Activated B cell treated with CpG ODN at 0.5 μM for 24 hours (primary cell): ENCODE measurements around the gene GDF9. TPM values are rescaled to one million over a fixed set of nuclear protein-coding genes. Genes with fewer than 3 reads are reported as not detected.

ENCODE experiments used
- ATAC-seq: fragments of 200-7000 bp; cut with Tn5 transposase; one replicate; pipeline ENCODE4 v1.10.0; 2021; ENCODE audit warnings: low read depth, mild to moderate bottlenecking, moderate library complexity
- CTCF ChIA-PET: fragments of 350-600 bp; sonication (Branson Sonifier 250); formaldehyde crosslinking; loops from one replicate; lab custom pipeline; 2021; ENCODE audit warnings: antibody characterized with exemption; lab: Charles Lee
- POLR2A ChIA-PET: fragments of 350-600 bp; sonication (Branson Sonifier 250); formaldehyde crosslinking; loops from one replicate; lab custom pipeline; 2021; ENCODE audit warnings: antibody characterized with exemption; lab: Charles Lee
- DNase-seq: peaks from one replicate; pipeline ENCODE4 v3.0.0; 2022
- H3K27ac Mint-ChIP-seq: one replicate; pipeline ENCODE4 v1.8.0; 2020; ENCODE audit warnings: mixed read lengths
- H3K27me3 Mint-ChIP-seq: one replicate; pipeline ENCODE4 v1.8.0; 2021; ENCODE audit warnings: mixed read lengths
- H3K36me3 Mint-ChIP-seq: one replicate; pipeline ENCODE4 v1.8.0; 2021; ENCODE audit warnings: low read depth, mixed read lengths
- H3K4me1 Mint-ChIP-seq: one replicate; pipeline ENCODE4 v1.8.0; 2021; ENCODE audit warnings: mixed read lengths
- H3K4me3 Mint-ChIP-seq: one replicate; pipeline ENCODE4 v1.8.0; 2020; ENCODE audit warnings: mild to moderate bottlenecking, mixed read lengths
- H3K9me3 Mint-ChIP-seq: one replicate; pipeline ENCODE4 v1.8.0; 2020; ENCODE audit warnings: mixed read lengths
- CTCF ChIP-seq: fragments of 200-600 bp; IDR thresholded peaks from one replicate; pipeline ENCODE4 v1.8.0; 2022; ENCODE audit warnings: antibody characterized with exemption, mild to moderate bottlenecking
- intact Hi-C: fragments of 100-400 bp; cut with micrococcal nuclease; formaldehyde crosslinking; loops from one replicate; pipeline ENCODE4 v1.15.1; 2024
- total RNA-seq: library from RNA; stranded (reverse); gene quantifications from 2 replicates; pipeline ENCODE4 v1.2.3, GENCODE V29; 2022

The GDF9 gene
- total RNA-seq, 1 donor from 2014 or later, result 0.29 TPM

- ChIA-PET POLR2A (no interaction called here), CTCF (no interaction called here)
- Mint-ChIP-seq H3K36me3 (no peaks in the 10 kb centered on the region), H3K9me3 (no peaks in the 10 kb centered on the region), H3K4me3 (no peak overlapping the region), H3K27me3 (peaks cover 5% of the 10 kb centered on the region), H3K27ac (no peak overlapping the region), H3K4me1 (no peaks in the 10 kb centered on the region)
- DNase-seq (no peak), ATAC-seq (no peak)
- intact Hi-C loops, result no loop called here
- no peak for TF ChIP-seq CTCF
Measured at GRCh38 chr5:132853323-132853722, 12.9 kb downstream of the GDF9 start.

- intact Hi-C loops, result no loop called here
- no peak for TF ChIP-seq CTCF
- Mint-ChIP-seq H3K27ac (no peak overlapping the region), H3K36me3 (no peaks in the 10 kb centered on the region), H3K9me3 (no peaks in the 10 kb centered on the region), H3K4me3 (no peak overlapping the region), H3K4me1 (no peaks in the 10 kb centered on the region), H3K27me3 (peaks cover 3% of the 10 kb centered on the region)
- CTCF ChIA-PET, result interaction anchor here (0.7 to 0.9 kb wide), 2 partner anchors 30 to 338 kb away, joined by 3 read pairs; no protein-coding TSS in a partner anchor
- ATAC-seq, result no peak
- POLR2A ChIA-PET, result no interaction called here
- DNase-seq, result no peak
Measured at GRCh38 chr5:132850066-132850465, 16.2 kb downstream of the GDF9 start.

- intact Hi-C loops, result no loop called here
- ChIA-PET POLR2A (no interaction called here), CTCF (no interaction called here)
- no peaks in the 10 kb centered on the region for H3K27me3 Mint-ChIP-seq
- no peaks in the 10 kb centered on the region for H3K9me3 Mint-ChIP-seq
- no peaks in the 10 kb centered on the region for H3K4me1 Mint-ChIP-seq
- H3K36me3 Mint-ChIP-seq, result no peaks in the 10 kb centered on the region
- no peak overlapping the region for H3K27ac Mint-ChIP-seq
- no peak overlapping the region for H3K4me3 Mint-ChIP-seq
- DNase-seq (no peak), ATAC-seq (no peak)
- no peak for TF ChIP-seq CTCF
Measured at GRCh38 chr5:132849347-132849746, 16.9 kb downstream of the GDF9 start.

GRCh38 chr5:132848270-132848669 is 18.0 kb downstream of the GDF9 start:
- ChIA-PET POLR2A (no interaction called here), CTCF (interaction anchor here (0.6 kb wide), 1 partner anchor 28 kb away, joined by 3 read pairs; no protein-coding TSS in a partner anchor)
- TF ChIP-seq CTCF, result no peak
- Mint-ChIP-seq H3K36me3 (no peaks in the 10 kb centered on the region), H3K27ac (no peak overlapping the region), H3K27me3 (no peaks in the 10 kb centered on the region), H3K4me1 (no peaks in the 10 kb centered on the region), H3K4me3 (no peak overlapping the region), H3K9me3 (no peaks in the 10 kb centered on the region)
- intact Hi-C loops, result no loop called here
- DNase-seq (no peak), ATAC-seq (no peak)

- H3K9me3 Mint-ChIP-seq, result no peaks in the 10 kb centered on the region
- H3K4me3 Mint-ChIP-seq, result no peak overlapping the region
- intact Hi-C loops, result no loop called here
- H3K27me3 Mint-ChIP-seq, result no peaks in the 10 kb centered on the region
- CTCF ChIA-PET, result no interaction called here
- no peaks in the 10 kb centered on the region for H3K36me3 Mint-ChIP-seq
- POLR2A ChIA-PET, result interaction anchor here (0.6 kb wide), 1 partner anchor 109 kb away, joined by 3 read pairs; no protein-coding TSS in a partner anchor
- DNase-seq (no peak), ATAC-seq (no peak)
- H3K27ac Mint-ChIP-seq, result no peak overlapping the region
- H3K4me1 Mint-ChIP-seq, result no peaks in the 10 kb centered on the region
- no peak for TF ChIP-seq CTCF
Measured at GRCh38 chr5:132841305-132841704, 25.0 kb downstream of the GDF9 start.
